WTC11 (cell line): ENCODE results near the gene PRR22.

ENCODE experiments used
- CREB1 ChIP-seq: sonication (generic); formaldehyde crosslinking; IDR thresholded peaks from 2 replicates; pipeline ENCODE4 v1.8.0; 2023; ENCODE audit warnings: mild to moderate bottlenecking, missing genetic modification reagents
- ELF4 ChIP-seq: sonication (generic); formaldehyde crosslinking; IDR thresholded peaks from 2 replicates; pipeline ENCODE4 v1.8.1; 2022; ENCODE audit warnings: low read depth, mild to moderate bottlenecking, moderate library complexity, missing genetic modification reagents
- KAT7 ChIP-seq: sonication (generic); formaldehyde crosslinking; IDR thresholded peaks from 2 replicates; pipeline ENCODE4 v1.8.1; 2023; ENCODE audit warnings: missing genetic modification reagents, mild to moderate bottlenecking, borderline replicate concordance
- MAX ChIP-seq: sonication (generic); formaldehyde crosslinking; IDR thresholded peaks from 2 replicates; pipeline ENCODE4 v1.8.0; 2022; ENCODE audit warnings: mild to moderate bottlenecking, missing genetic modification reagents
- TF ChIP-seq, protein P1 (sequence below): fragments of 200-600 bp; IDR thresholded peaks from 2 replicates; pipeline ENCODE4 v1.8.0; 2022; ENCODE audit warnings: antibody characterized with exemption

DNA sequence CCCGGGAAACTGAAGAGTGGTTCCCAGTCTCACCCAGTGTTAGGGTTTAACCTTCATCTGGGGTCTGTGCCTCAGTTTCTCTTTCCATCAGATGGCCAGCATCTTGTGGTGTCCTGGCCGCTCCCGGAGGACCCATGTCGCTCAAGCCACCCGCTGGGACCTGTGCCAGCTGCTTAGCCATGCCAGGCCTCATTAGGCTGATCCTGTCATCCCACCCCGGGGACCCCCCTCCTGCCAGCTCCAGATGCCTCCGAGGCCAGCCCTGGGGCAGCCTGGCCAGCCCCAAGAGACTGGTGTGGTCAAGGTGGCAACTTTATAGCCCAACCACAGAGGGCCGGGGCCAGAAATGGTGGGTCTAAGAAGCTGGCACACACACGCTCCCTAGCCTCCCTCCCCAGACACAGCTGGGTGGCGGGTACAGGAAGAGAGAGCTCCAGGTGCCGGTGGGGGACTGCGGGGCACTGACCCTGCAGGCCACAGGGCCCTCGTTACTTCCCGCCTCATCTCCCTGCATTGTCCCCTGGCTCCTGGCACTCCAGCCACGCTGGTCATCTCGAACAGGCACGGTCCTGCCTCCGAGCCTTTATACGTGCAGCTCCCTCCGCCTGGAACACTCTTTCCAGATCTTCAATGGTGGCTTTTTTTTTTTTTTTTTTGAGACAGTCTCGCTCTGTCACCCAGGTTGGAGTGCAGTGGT lies 23.7 kb upstream of the PRR22 start:
- TF ChIP-seq KAT7 (CRISPR knock-in tag) (no peak), ELF4 (CRISPR knock-in tag) (no peak), MAX (CRISPR knock-in tag) (no peak), CREB1 (CRISPR knock-in tag) (no peak)
- TF ChIP-seq, protein P1, sequence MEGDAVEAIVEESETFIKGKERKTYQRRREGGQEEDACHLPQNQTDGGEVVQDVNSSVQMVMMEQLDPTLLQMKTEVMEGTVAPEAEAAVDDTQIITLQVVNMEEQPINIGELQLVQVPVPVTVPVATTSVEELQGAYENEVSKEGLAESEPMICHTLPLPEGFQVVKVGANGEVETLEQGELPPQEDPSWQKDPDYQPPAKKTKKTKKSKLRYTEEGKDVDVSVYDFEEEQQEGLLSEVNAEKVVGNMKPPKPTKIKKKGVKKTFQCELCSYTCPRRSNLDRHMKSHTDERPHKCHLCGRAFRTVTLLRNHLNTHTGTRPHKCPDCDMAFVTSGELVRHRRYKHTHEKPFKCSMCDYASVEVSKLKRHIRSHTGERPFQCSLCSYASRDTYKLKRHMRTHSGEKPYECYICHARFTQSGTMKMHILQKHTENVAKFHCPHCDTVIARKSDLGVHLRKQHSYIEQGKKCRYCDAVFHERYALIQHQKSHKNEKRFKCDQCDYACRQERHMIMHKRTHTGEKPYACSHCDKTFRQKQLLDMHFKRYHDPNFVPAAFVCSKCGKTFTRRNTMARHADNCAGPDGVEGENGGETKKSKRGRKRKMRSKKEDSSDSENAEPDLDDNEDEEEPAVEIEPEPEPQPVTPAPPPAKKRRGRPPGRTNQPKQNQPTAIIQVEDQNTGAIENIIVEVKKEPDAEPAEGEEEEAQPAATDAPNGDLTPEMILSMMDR, result no peak
